ENCODE measurements around the gene GALNT1. TPM values are rescaled to one million over a fixed set of nuclear protein-coding genes. Genes with fewer than 3 reads are reported as not detected.

GALNT1 gene
- polyA plus RNA-seq, 1 donor (not counting 4 experiments of a cell fraction or from before 2014, with no cell fraction given) = 69.4 TPM

- no peak for DNase-seq (ENCODE audit: low read depth, low spot score)
- Histone ChIP-seq H2AFZ (ENCODE audit: control insufficient read depth, low read length) (no peak overlapping the region), H3K27me3 (ENCODE audit: control insufficient read depth, extremely low read depth, insufficient read depth, low read length) (no peaks in the 10 kb centered on the region), H3K9me3 (ENCODE audit: control insufficient read depth, low read depth, low read length) (no peaks in the 10 kb centered on the region), H3K4me1 (ENCODE audit: control insufficient read depth, extremely low read depth, insufficient read depth, low read length) (no peaks in the 10 kb centered on the region), H3K9ac (ENCODE audit: control insufficient read depth, extremely low read depth, insufficient read depth, low read length) (no peak overlapping the region), H4K20me1 (ENCODE audit: control insufficient read depth, extremely low read depth, insufficient read depth, low read length) (no peaks in the 10 kb centered on the region), H3K36me3 (ENCODE audit: control insufficient read depth in 2 of 2, extremely low read depth in 1 of 2, insufficient read depth in 2 of 2, low read length in 2 of 2) (no peaks in the 10 kb centered on the region), H3K4me3 (ENCODE audit: control insufficient read depth in 2 of 3, extremely low read depth in 1 of 3, insufficient read depth in 2 of 3, low read depth in 1 of 3, low read length in 3 of 3) (no peak overlapping the region), H3K27ac (ENCODE audit: control insufficient read depth, insufficient read depth, low read length) (no peak overlapping the region), H3K79me2 (ENCODE audit: control insufficient read depth, insufficient read depth, low read length) (peaks cover 64% of the 10 kb centered on the region), H3K9me1 (ENCODE audit: control insufficient read depth, extremely low read depth, insufficient read depth, low read length) (no peaks in the 10 kb centered on the region), H3K4me2 (ENCODE audit: control insufficient read depth, extremely low read depth, insufficient read depth, low read depth, low read length) (no peak overlapping the region)
- no peak for FAIRE-seq
- dilution Hi-C loops (cut with MboI; ENCODE audit: extremely low pct_ligation_motif_present, low sequenced_read_pairs) = no loop called here
- no peak for TF ChIP-seq CTCF (optimal IDR thresholded peaks at IDR 0.05 in 1 of 3, IDR thresholded peaks at IDR 0.05 in 1 of 3, conservative IDR thresholded peaks at IDR 0.05 in 1 of 3; ENCODE audit: extremely low read depth in 1 of 3, insufficient read depth in 2 of 3, low read length in 3 of 3)
- no peak for TF ChIP-seq EZH2 (IDR thresholded peaks at IDR 0.05; ENCODE audit: low read length)
Measured at GRCh38 chr18:35592298-35592697, 10.8 kb downstream of the GALNT1 start.

GRCh38 chr18:35593859-35594258 is 12.3 kb downstream of the GALNT1 start:
- H3K9ac ChIP-seq (ENCODE audit: control insufficient read depth, extremely low read depth, insufficient read depth, low read length) = no peak overlapping the region
- no peak overlapping the region for H2AFZ ChIP-seq (ENCODE audit: control insufficient read depth, low read length)
- H3K36me3 ChIP-seq (ENCODE audit: control insufficient read depth in 2 of 2, extremely low read depth in 1 of 2, insufficient read depth in 2 of 2, low read length in 2 of 2) = no peaks in the 10 kb centered on the region
- TF ChIP-seq CTCF (optimal IDR thresholded peaks at IDR 0.05 in 1 of 3, IDR thresholded peaks at IDR 0.05 in 1 of 3, conservative IDR thresholded peaks at IDR 0.05 in 1 of 3; ENCODE audit: extremely low read depth in 1 of 3, insufficient read depth in 2 of 3, low read length in 3 of 3) (no peak), EZH2 (IDR thresholded peaks at IDR 0.05; ENCODE audit: low read length) (no peak)
- H3K27me3 ChIP-seq (ENCODE audit: control insufficient read depth, extremely low read depth, insufficient read depth, low read length) = no peaks in the 10 kb centered on the region
- H3K79me2 ChIP-seq (ENCODE audit: control insufficient read depth, insufficient read depth, low read length) = peaks cover 59% of the 10 kb centered on the region
- no peak overlapping the region for H3K4me2 ChIP-seq (ENCODE audit: control insufficient read depth, extremely low read depth, insufficient read depth, low read depth, low read length)
- dilution Hi-C loops (cut with MboI; ENCODE audit: extremely low pct_ligation_motif_present, low sequenced_read_pairs) = no loop called here
- no peaks in the 10 kb centered on the region for H3K9me3 ChIP-seq (ENCODE audit: control insufficient read depth, low read depth, low read length)
- DNase-seq (ENCODE audit: low read depth, low spot score) (no peak), FAIRE-seq (no peak)
- no peak overlapping the region for H3K4me3 ChIP-seq (ENCODE audit: control insufficient read depth in 2 of 3, extremely low read depth in 1 of 3, insufficient read depth in 2 of 3, low read depth in 1 of 3, low read length in 3 of 3)
- H3K9me1 ChIP-seq (ENCODE audit: control insufficient read depth, extremely low read depth, insufficient read depth, low read length) = no peaks in the 10 kb centered on the region
- no peaks in the 10 kb centered on the region for H4K20me1 ChIP-seq (ENCODE audit: control insufficient read depth, extremely low read depth, insufficient read depth, low read length)
- no peaks in the 10 kb centered on the region for H3K4me1 ChIP-seq (ENCODE audit: control insufficient read depth, extremely low read depth, insufficient read depth, low read length)
- no peak overlapping the region for H3K27ac ChIP-seq (ENCODE audit: control insufficient read depth, insufficient read depth, low read length)

Data from keratinocyte (primary cell).